Measurements from ENCODE around the gene ADCY9. TPM values are rescaled to one million over a fixed set of nuclear protein-coding genes. Genes with fewer than 3 reads are reported as not detected.
"Not testable (repeated sequence)": the region's sequence is repeated elsewhere in the genome, so short reads cannot be mapped to it uniquely, and the experiment has no call there.

The ADCY9 gene
- total and polyA plus RNA-seq, 12 donors = 2.3 to 37.6 (median 17.8) TPM

DNA sequence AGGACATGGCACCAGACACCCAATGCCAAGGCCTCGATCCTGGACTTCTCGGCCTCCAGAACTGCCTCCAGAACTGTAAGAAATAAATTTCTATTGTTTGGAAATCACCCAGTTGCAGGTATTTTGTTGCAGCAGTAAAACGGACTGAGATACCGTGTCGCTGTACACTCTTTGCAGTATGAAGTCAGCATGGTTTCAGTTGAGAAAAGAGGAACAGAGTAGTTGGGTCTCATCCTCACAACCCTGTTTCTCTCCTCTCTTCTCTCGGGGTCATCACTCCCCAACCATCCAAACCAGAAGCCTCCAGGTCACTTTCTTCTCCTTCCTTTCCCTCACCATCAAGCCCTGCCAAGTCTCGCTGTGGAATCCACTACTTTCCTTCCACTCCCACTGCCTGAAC is 77.8 kb downstream of the ADCY9 start:
- Histone ChIP-seq H3K27me3 (no peaks in the 10 kb centered on the region), H3K27ac (no peak overlapping the region), H3K36me3 (replicated peaks in 1 of 2) (no peaks in the 10 kb centered on the region), H3K4me3 (no peak overlapping the region), H3K9me3 (replicated peaks in 1 of 3) (no peaks in the 10 kb centered on the region), H3K4me1 (replicated peaks in 1 of 2) (peaks cover 0 to 2% of the 10 kb centered on the region in 2 donors)
- WGBS, 4 donors = 90 to 94% (median 92%) methylated on average over 7 of the region's 7 CpGs
- intact Hi-C loops (cut with DNase I) = no loop called here
- TF ChIP-seq, protein P1, sequence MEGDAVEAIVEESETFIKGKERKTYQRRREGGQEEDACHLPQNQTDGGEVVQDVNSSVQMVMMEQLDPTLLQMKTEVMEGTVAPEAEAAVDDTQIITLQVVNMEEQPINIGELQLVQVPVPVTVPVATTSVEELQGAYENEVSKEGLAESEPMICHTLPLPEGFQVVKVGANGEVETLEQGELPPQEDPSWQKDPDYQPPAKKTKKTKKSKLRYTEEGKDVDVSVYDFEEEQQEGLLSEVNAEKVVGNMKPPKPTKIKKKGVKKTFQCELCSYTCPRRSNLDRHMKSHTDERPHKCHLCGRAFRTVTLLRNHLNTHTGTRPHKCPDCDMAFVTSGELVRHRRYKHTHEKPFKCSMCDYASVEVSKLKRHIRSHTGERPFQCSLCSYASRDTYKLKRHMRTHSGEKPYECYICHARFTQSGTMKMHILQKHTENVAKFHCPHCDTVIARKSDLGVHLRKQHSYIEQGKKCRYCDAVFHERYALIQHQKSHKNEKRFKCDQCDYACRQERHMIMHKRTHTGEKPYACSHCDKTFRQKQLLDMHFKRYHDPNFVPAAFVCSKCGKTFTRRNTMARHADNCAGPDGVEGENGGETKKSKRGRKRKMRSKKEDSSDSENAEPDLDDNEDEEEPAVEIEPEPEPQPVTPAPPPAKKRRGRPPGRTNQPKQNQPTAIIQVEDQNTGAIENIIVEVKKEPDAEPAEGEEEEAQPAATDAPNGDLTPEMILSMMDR (IDR thresholded peaks at IDR 0.05) = no peak
- no peak for TF ChIP-seq POLR2A (IDR thresholded peaks at IDR 0.05)
- DNase-seq = no peak

DNA sequence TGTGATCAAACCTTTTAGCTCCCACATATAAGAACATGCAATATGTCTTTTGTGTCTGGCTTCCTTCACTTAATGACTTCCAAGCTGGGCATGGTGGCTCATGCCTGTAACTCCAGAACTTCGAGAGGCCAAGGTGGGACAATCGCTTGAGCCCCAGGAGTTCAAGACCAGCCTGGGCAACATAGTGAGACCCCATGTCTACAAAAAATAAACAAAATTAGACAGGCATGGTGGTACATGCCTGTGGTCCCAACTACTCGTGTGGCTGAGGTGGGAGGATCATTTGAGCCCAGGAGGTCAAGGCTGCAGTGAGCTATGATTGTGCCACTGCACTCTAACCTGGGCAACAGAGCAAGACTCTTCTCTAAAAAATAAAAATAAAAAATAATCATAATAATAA is 79.3 kb downstream of the ADCY9 start:
- H3K36me3 ChIP-seq (replicated peaks in 1 of 2); intact Hi-C loops (cut with DNase I); H3K9me3 ChIP-seq (replicated peaks in 1 of 3); H3K4me3 ChIP-seq; H3K4me1 ChIP-seq (replicated peaks in 1 of 2); H3K27me3 ChIP-seq; DNase-seq; H3K27ac ChIP-seq: not testable (repeated sequence)
- 91 to 96% (median 93%) methylated on average over 3 of the region's 3 CpGs for WGBS, 4 donors

DNA sequence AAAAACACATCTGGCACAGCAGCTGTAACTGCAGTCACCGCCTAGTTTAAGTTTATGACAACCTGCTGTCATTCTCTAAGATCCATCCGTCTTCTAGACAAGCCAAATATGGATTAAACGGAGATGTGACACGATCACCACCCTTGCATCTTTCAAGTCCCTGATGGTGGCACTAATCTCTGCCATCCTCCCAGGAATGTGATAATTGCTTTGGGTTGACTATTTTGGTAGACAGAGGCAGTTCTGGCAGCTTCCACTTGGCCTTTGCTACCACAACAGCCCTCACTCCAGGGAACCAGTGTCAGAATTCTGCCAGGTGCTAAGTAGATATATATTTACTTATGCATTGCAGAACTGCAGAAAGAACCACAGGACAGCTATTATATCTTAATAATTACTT is 81.3 kb downstream of the ADCY9 start:
- TF ChIP-seq, protein P1 (IDR thresholded peaks at IDR 0.05) = no peak
- TF ChIP-seq POLR2A (IDR thresholded peaks at IDR 0.05) = no peak
- 86 to 96% (median 94%) methylated on average over 4 of the region's 4 CpGs for WGBS, 4 donors
- intact Hi-C loops (cut with DNase I) = no loop called here

DNA sequence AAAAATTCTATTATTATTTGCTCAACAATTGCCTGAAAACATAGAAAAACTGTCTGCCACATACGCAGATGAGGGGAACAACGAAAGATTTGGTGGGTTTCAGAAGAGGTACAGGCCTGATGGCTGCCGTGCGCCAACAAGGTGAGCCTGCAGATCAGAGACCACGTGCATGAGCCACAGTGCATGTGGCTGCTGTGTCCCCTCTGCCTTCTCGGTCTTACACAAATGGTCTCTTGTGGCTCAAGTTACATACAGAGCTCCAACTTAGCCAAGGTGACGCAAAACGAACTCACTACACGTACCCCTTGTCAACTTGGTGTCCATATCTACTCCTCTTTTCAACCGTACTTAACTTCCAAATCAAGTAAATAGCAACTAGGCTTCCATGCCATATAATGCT is 82.3 kb downstream of the ADCY9 start:
- no peaks in the 10 kb centered on the region for H3K27me3 ChIP-seq
- no peaks in the 10 kb centered on the region for H3K36me3 ChIP-seq (replicated peaks in 1 of 2)
- H3K4me3 ChIP-seq = no peak overlapping the region
- 94 to 98% (median 96%) methylated on average over 10 of the region's 10 CpGs for WGBS, 4 donors
- DNase-seq = no peak
- intact Hi-C loops (cut with DNase I) = no loop called here
- H3K9me3 ChIP-seq (replicated peaks in 1 of 3) = no peaks in the 10 kb centered on the region
- H3K27ac ChIP-seq = no peak overlapping the region
- H3K4me1 ChIP-seq (replicated peaks in 1 of 2) = peaks cover 0 to 4% of the 10 kb centered on the region in 2 donors
- TF ChIP-seq, protein P1 (IDR thresholded peaks at IDR 0.05) = no peak
- no peak for TF ChIP-seq POLR2A (IDR thresholded peaks at IDR 0.05)

More for the DNA sequence above, 81.3 kb downstream of the ADCY9 start:
- DNase-seq = no peak
- Histone ChIP-seq H3K27me3 (no peaks in the 10 kb centered on the region), H3K27ac (no peak overlapping the region), H3K9me3 (replicated peaks in 1 of 3) (no peaks in the 10 kb centered on the region), H3K36me3 (replicated peaks in 1 of 2) (no peaks in the 10 kb centered on the region), H3K4me1 (replicated peaks in 1 of 2) (peaks cover 0 to 4% of the 10 kb centered on the region in 2 donors), H3K4me3 (no peak overlapping the region)

DNA sequence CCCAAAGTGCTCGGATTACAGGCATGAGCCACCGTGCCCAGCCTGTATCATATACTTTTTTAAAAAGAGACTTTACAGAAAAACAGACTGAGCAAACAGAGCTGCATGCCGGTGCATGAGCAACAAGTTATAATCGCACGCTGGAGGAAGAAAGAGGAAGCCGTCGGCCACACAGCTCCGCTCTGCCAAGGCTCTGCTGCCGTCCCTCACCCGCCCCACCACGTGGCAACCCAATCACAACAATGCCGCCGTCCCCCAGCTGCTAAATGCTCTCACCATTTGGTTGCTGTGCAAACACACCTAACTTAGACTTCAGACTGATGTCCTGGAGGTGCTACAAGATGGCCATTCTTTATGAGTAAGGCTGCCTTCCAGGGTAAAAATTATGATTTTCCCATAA is 83.5 kb downstream of the ADCY9 start:
- Histone ChIP-seq H3K27me3 (no peaks in the 10 kb centered on the region), H3K9me3 (replicated peaks in 1 of 3) (no peaks in the 10 kb centered on the region), H3K4me1 (replicated peaks in 1 of 2) (peaks cover 0 to 4% of the 10 kb centered on the region in 2 donors), H3K27ac (no peak overlapping the region), H3K4me3 (no peak overlapping the region), H3K36me3 (replicated peaks in 1 of 2) (no peaks in the 10 kb centered on the region)
- TF ChIP-seq, protein P1 (IDR thresholded peaks at IDR 0.05) = no peak
- TF ChIP-seq POLR2A (IDR thresholded peaks at IDR 0.05) = no peak
- intact Hi-C loops (cut with DNase I) = no loop called here
- 48 to 63% (median 57%) methylated on average over 13 of the region's 13 CpGs for WGBS, 4 donors
- DNase-seq = peak in 1 of 7 donors; percentile 16
